ENCODE results near the gene HNRNPAB.

- TF ChIP-seq CTCF (IDR thresholded peaks at IDR 0.05; ENCODE audit: insufficient read depth, low read depth, low read length) (no peak), EZH2 (IDR thresholded peaks at IDR 0.05; ENCODE audit: insufficient read depth, low read length) (no peak)
Measured at GRCh38 chr5:178227138-178227659, 22.9 kb downstream of the HNRNPAB start.
